Measurements from ENCODE around the gene FXYD3.

DNA sequence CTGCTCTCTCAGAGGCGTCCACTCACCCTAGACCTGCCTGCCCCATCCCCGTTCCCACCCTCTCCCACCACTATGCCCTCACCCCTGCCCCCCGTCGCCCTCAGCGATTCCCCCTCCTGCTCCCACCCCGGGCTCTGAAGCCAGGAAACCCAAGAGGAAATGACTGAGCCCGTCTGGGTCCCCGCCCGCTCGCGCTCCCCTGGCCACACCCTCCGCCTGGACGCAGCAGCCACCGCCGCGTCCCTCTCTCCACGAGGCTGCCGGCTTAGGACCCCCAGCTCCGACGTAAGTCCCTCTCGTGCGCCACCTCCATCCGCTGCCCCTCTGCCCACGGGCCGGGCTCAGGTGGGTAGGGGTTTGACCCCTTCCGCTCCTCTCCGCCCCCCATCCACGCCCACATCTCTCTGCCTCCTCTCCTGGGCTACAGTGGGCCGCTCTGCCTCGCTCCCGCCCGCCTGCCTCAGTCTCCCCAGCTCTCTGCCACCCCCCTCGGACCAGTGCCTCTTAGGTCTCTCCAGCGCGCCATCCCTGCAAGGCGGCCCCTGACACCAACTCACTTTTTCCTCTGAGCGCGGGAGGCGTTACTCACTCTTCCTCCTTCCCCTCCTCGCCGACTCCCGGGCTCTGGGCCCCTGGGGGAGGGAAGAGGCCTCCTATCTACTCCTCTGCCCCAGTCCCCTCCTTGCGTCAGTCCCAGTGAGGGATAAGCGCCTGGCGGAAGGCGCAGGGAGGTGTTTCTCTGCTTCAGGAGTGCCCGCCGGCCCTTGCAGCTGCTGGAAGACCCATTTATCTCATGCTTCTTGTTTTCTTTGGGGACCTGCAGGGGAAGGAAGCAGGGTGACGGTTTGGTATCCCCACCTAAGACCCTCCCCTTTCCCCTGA, 39.1 kb downstream of the FXYD3 start, which contains the start of gene FXYD5:
- TF ChIP-seq, protein P1, sequence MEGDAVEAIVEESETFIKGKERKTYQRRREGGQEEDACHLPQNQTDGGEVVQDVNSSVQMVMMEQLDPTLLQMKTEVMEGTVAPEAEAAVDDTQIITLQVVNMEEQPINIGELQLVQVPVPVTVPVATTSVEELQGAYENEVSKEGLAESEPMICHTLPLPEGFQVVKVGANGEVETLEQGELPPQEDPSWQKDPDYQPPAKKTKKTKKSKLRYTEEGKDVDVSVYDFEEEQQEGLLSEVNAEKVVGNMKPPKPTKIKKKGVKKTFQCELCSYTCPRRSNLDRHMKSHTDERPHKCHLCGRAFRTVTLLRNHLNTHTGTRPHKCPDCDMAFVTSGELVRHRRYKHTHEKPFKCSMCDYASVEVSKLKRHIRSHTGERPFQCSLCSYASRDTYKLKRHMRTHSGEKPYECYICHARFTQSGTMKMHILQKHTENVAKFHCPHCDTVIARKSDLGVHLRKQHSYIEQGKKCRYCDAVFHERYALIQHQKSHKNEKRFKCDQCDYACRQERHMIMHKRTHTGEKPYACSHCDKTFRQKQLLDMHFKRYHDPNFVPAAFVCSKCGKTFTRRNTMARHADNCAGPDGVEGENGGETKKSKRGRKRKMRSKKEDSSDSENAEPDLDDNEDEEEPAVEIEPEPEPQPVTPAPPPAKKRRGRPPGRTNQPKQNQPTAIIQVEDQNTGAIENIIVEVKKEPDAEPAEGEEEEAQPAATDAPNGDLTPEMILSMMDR (IDR thresholded peaks at IDR 0.05): no peak
- TF ChIP-seq POLR2A (IDR thresholded peaks at IDR 0.05): peak; percentile 19

All from right lobe of liver (tissue), 4 donors.